NCI-H2171 (cell line): Measurements from ENCODE around the gene EEPD1.
"Not testable (repeated sequence)": the region's sequence is repeated elsewhere in the genome, so short reads cannot be mapped to it uniquely, and the experiment has no call there.

Experiments
- DNase-seq: peaks from one replicate; lab custom pipeline; 2025; lab: John Stamatoyannopoulos, UW

EEPD1 gene

GRCh38 chr7:36129048-36129534 is 24.0 kb upstream of the EEPD1 start:
- DNase-seq, result peak; percentile 82

DNA sequence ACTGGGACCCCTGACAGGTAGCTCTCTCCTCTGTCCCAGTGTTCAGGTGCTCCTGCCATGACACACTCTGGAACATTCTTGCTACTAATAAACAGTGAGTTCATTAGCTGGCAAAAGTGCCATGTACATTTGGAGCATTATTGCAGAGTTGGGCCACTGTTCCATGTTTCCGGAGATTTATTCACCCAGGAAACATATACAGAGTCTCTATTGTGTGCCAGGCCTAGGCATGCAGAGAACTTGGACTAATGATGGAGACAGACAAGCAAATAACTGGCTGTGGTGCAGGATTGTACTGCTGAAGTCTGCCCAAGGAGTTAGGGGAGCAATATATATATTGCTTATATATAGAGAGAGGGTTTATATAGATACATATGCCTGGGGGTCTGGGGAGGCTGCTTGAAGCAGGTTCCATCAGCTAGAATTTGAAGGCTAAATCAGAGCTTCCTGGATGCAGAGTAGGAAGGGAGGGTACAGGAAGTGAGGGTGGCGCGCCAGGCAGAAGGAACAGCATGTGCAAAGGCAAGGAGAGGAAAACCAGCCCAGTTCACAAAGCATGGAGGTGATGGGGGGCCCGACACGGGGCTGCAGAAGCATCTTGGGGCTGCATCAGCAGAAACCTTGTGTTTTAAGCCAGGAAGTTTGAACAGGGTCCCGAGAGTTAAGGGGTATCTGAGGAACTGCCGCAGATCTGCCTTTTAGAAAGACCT is 22.7 kb upstream of the EEPD1 start:
- DNase-seq, result no peak

- no peak for DNase-seq
Measured at GRCh38 chr7:36131026-36131425, 22.0 kb upstream of the EEPD1 start.

DNA sequence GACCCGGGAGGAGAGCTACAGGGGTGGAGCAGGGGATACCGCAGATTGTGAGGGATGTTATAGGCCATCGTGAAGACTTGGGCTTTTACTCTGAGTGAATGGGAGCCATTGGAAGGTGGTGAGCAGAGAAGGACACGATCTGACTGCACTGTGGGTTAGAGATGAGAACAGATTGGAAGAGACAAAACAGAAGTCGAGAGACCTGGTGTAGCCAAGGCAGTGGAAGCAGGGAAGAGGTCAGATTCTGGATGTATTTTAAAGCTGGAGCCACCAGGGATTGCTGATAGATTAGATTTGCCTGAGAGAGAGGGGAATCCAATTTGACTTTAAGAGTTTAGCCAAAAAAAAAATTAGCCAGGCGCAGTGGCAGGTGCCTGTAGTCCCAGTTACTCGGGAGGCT is 21.6 kb upstream of the EEPD1 start:
- DNase-seq, result no peak

GRCh38 chr7:36132012-36132411 is 21.0 kb upstream of the EEPD1 start:
- DNase-seq, result no peak

DNA sequence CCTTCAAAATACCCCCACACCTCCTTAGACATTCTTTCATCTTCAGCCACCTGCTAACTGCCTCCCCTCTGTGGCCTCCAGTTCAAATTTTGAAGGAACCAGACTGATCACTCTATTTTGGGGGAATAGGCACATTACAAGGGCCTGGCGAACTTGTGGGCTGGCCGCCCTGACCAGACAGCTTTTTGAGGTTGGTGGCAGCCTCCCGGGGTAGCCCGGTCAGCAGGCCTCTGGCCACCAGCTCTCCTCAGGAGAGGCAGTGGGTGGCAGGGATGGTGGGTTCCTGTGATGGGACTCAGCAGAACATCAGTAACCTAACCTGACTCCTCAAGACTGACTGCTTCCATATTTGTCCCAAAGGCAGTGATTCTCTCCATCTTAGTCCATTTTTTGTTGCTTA is 17.4 kb upstream of the EEPD1 start:
- no peak for DNase-seq

- DNase-seq, result no peak
Measured at GRCh38 chr7:36137258-36137657, 15.8 kb upstream of the EEPD1 start.

- no peak for DNase-seq
Measured at GRCh38 chr7:36137754-36138153, 15.3 kb upstream of the EEPD1 start.

DNA sequence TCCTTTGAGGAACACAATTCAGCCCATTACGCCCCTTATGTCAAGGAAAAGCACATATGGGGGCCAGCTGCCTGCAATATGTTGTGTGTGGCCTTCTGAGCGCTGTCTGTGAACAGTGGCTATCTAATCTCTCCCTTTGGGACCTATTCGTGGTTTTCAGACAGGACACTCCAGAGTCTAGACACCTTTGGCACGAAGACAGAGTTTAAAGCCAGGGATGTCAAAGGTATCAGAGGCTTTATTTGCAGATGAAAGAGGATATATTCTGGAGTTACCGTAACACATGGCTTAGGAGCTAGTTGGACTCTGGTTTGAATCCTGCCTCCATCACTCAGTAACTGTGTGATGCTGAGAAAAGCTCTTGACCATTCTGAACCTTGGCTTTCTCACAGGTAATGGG is 14.8 kb upstream of the EEPD1 start:
- DNase-seq, result no peak

- DNase-seq, result no peak
Measured at GRCh38 chr7:36141351-36141750, 11.7 kb upstream of the EEPD1 start.

GRCh38 chr7:36141850-36142249 is 11.2 kb upstream of the EEPD1 start:
- no peak for DNase-seq

DNA sequence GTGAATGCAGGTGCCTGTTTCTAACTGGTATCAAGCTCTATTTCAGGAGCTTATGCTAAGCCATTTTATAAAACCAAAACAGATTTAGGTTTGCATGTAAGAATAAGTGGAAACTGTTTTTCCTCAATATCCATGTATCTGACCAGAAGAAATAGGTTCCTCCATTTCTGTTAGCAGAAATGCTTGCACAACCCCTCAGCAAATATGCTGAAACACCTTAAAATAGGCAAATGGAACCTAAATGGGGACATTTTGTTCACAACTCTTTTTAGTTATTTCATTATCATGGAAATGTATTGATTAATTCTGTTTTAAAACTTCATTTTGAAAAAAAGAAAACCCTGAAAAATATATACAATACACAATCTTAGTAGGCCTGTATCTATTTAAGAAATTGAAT is 8.9 kb upstream of the EEPD1 start:
- DNase-seq, result no peak

DNA sequence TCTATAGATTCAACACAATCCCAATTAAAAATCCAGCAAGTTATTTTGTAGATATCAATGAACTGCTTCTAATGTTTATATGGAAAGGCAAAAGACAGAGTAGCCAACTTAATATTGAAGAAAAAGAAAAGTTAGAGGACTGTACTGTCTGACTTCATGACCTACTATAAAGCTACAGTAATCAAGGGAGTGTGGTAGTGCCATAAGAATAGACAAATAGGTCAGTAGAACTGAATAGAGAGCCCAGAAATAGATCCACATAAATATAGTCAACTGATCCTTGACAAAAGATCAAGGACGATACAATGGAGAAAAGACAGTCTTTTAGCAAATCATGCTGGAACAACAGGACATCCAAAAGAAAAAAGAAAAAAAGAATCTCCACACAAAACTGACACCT is 7.4 kb upstream of the EEPD1 start:
- no peak for DNase-seq

GRCh38 chr7:36147361-36147760 is 5.7 kb upstream of the EEPD1 start:
- DNase-seq, result no peak

DNA sequence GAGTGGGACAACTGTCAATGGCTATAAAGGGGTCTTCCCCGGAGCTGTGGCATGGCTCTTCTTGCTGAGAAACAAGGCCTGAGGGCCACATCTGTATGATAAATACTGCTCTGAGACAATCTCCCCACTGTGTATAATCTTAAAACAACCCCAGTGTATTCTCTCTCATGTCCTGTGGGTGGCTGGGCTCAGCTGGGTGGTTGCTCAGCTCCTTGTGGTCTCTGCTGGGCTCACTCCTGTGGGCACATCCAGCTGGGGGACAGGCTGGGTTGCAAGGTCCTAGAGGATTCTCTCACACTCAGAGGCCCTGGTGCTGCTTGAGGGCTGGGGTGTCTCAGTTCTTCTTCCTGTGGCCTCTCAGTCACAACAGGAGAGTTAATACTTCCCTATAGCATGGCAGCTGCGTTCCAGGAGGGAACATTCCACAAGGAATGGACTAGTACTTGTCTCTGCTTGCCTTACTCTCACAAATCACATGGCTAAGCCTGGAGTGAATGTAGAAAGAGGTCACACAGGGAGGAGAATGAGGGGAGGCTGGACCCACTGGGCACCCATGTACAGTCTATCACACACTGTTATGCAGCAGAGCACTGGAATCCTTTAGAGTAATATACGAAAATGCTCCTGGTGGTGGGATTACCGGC is 4.5 kb upstream of the EEPD1 start:
- no peak for DNase-seq

DNA sequence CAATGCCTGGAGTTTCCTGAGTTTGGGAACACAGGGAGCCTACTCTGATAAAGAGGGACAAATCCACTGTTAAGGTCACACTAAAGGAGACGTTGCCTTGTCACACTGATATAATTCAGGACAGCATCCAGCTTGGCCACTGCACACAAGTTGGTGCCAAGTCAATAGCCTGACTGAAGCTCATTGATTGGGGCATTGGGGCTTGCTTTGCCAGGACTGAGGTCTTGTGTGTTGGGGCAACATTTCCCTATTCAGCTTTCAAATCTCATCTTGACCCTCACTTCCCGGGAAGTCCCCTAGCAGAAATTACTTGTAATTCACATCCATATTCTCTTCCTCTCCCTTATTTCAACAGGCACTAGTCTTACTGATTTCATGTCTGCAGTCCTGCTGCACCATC is 3.8 kb upstream of the EEPD1 start:
- not testable (repeated sequence) for DNase-seq

DNA sequence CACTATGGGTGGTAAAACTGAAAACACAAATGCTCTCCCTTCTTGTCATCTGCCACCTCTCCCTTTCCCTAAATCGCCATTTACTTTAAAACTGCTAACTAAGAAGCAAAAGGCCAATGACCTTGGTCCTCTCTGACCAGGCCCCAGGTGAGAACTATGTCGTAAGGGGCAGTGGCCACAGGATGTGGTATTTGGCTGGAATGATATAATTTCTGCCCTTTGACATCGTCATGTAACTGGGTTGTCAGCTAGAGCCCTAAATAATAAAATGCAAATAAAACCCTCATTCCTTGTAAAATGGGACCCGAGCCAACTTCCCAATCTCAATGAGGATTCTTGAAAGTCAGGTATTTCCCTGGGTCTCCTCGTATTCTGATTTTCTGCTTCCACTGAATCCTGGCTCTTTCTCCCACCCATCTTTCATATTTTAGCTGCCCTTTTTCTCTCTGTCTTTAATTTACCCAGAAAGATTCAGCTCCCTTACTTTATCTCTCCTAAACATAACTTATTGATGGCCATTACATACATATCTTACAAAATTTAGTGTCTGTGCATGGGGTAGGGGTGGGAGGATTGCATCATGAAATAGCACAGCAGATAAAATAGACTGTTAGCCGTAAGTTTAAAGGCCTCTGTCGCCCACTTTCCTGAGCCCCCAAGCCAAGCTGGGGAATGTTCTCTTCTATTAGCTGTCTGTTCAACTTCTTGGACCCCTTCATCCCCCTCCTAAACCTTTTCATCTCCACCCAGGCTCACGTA is 3.2 kb upstream of the EEPD1 start:
- no peak for DNase-seq

GRCh38 chr7:36151921-36152755 is 916 bp upstream of the EEPD1 start:
- no peak for DNase-seq

GRCh38 chr7:36153571-36154097 is 580 bp downstream of the EEPD1 start:
- DNase-seq, result no peak

GRCh38 chr7:36154255-36155212 is 1.5 kb downstream of the EEPD1 start:
- no peak for DNase-seq
